H1 (cell line): Measurements from ENCODE around the gene LHFPL6. TPM values are rescaled to one million over a fixed set of nuclear protein-coding genes. Genes with fewer than 3 reads are reported as not detected.

Experiments
- ATF2 ChIP-seq: IDR thresholded peaks from 2 replicates; pipeline ENCODE4 v1.6.1; 2012; ENCODE audit warnings: low read length, inconsistent platforms
- CBX8 ChIP-seq: fragments of 300-800, 300-1000 bp; sonication (generic); IDR thresholded peaks from 2 replicates; pipeline ENCODE4 v1.7.1; 2016; ENCODE audit warnings: low read depth, low read length, borderline replicate concordance
- POLR2A ChIP-seq, 2 experiments: IDR thresholded peaks; 1 replicate in 1 of 2; 2 replicates in 1 of 2; pipeline ENCODE4 v1.6.1; 2011; ENCODE audit warnings: low read depth in 2 of 2, low read length in 2 of 2, mild to moderate bottlenecking in 2 of 2; ENCODE audit errors: control extremely low read depth in 1 of 2
- SIX5 ChIP-seq: IDR thresholded peaks from 2 replicates; pipeline ENCODE4 v1.6.1; 2011; ENCODE audit warnings: mild to moderate bottlenecking, low read depth, low read length
- SP1 ChIP-seq: IDR thresholded peaks from 2 replicates; pipeline ENCODE4 v1.6.1; 2011; ENCODE audit warnings: low read depth, low read length
- ZNF274 ChIP-seq: IDR thresholded peaks from 2 replicates; pipeline ENCODE4 v1.7.0; 2012; ENCODE audit warnings: low read length, borderline replicate concordance; ENCODE audit errors: extremely low read depth
- polyA plus RNA-seq, 7 experiments: library from polyadenylated mRNA; depleted of rRNA in 3 of 7; stranded (reverse) in 5 of 7; unstranded in 2 of 7; fragments of >200 nt in 5 of 7; fragments of 200-250 nt in 2 of 7; gene quantifications; 1 replicate in 5 of 7; 2 replicates in 1 of 7; 4 replicates in 1 of 7; pipeline versions ENCODE4 v1.2.1 to v1.2.3, GENCODE V29; 2011 to 2013; ENCODE audit warnings: missing spikeins in 2 of 7, mixed read lengths in 2 of 7
- total RNA-seq: library from RNA; stranded (reverse); fragmentation: NEBNext Ultra II Directional; extraction: Animal tissue kit (Norgen Biotek cat#: 25700); gene quantifications from 2 replicates; pipeline ENCODE4 v1.2.1, GENCODE V29; 2021
- TF ChIP-seq, protein P1 (sequence below): fragments of 300-600 bp; sonication (generic); IDR thresholded peaks from 2 replicates; pipeline ENCODE4 v1.7.1; 2012; ENCODE audit warnings: low read length, moderate library complexity, mild to moderate bottlenecking, inconsistent platforms; ENCODE audit not compliant: insufficient replicate concordance

LHFPL6 gene
- total and polyA plus RNA-seq, 2 of the 8 experiments (the other 6 are each of a cell fraction or from before 2014, with no cell fraction given) = 7.6 to 17.0 TPM

- TF ChIP-seq, protein P1, sequence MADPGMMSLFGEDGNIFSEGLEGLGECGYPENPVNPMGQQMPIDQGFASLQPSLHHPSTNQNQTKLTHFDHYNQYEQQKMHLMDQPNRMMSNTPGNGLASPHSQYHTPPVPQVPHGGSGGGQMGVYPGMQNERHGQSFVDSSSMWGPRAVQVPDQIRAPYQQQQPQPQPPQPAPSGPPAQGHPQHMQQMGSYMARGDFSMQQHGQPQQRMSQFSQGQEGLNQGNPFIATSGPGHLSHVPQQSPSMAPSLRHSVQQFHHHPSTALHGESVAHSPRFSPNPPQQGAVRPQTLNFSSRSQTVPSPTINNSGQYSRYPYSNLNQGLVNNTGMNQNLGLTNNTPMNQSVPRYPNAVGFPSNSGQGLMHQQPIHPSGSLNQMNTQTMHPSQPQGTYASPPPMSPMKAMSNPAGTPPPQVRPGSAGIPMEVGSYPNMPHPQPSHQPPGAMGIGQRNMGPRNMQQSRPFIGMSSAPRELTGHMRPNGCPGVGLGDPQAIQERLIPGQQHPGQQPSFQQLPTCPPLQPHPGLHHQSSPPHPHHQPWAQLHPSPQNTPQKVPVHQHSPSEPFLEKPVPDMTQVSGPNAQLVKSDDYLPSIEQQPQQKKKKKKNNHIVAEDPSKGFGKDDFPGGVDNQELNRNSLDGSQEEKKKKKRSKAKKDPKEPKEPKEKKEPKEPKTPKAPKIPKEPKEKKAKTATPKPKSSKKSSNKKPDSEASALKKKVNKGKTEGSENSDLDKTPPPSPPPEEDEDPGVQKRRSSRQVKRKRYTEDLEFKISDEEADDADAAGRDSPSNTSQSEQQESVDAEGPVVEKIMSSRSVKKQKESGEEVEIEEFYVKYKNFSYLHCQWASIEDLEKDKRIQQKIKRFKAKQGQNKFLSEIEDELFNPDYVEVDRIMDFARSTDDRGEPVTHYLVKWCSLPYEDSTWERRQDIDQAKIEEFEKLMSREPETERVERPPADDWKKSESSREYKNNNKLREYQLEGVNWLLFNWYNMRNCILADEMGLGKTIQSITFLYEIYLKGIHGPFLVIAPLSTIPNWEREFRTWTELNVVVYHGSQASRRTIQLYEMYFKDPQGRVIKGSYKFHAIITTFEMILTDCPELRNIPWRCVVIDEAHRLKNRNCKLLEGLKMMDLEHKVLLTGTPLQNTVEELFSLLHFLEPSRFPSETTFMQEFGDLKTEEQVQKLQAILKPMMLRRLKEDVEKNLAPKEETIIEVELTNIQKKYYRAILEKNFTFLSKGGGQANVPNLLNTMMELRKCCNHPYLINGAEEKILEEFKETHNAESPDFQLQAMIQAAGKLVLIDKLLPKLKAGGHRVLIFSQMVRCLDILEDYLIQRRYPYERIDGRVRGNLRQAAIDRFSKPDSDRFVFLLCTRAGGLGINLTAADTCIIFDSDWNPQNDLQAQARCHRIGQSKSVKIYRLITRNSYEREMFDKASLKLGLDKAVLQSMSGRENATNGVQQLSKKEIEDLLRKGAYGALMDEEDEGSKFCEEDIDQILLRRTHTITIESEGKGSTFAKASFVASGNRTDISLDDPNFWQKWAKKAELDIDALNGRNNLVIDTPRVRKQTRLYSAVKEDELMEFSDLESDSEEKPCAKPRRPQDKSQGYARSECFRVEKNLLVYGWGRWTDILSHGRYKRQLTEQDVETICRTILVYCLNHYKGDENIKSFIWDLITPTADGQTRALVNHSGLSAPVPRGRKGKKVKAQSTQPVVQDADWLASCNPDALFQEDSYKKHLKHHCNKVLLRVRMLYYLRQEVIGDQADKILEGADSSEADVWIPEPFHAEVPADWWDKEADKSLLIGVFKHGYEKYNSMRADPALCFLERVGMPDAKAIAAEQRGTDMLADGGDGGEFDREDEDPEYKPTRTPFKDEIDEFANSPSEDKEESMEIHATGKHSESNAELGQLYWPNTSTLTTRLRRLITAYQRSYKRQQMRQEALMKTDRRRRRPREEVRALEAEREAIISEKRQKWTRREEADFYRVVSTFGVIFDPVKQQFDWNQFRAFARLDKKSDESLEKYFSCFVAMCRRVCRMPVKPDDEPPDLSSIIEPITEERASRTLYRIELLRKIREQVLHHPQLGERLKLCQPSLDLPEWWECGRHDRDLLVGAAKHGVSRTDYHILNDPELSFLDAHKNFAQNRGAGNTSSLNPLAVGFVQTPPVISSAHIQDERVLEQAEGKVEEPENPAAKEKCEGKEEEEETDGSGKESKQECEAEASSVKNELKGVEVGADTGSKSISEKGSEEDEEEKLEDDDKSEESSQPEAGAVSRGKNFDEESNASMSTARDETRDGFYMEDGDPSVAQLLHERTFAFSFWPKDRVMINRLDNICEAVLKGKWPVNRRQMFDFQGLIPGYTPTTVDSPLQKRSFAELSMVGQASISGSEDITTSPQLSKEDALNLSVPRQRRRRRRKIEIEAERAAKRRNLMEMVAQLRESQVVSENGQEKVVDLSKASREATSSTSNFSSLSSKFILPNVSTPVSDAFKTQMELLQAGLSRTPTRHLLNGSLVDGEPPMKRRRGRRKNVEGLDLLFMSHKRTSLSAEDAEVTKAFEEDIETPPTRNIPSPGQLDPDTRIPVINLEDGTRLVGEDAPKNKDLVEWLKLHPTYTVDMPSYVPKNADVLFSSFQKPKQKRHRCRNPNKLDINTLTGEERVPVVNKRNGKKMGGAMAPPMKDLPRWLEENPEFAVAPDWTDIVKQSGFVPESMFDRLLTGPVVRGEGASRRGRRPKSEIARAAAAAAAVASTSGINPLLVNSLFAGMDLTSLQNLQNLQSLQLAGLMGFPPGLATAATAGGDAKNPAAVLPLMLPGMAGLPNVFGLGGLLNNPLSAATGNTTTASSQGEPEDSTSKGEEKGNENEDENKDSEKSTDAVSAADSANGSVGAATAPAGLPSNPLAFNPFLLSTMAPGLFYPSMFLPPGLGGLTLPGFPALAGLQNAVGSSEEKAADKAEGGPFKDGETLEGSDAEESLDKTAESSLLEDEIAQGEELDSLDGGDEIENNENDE = peak; percentile 40
- TF ChIP-seq SIX5 (no peak), POLR2A (IDR thresholded peaks at IDR 0.05; ENCODE audit: control extremely low read depth in 1 of 2, low read depth in 2 of 2, low read length in 2 of 2) (no peak), SP1 (0 out of 2 replicates have a peak, but pooled peaks have one; percentile 21), ZNF274 (no peak), ATF2 (no peak), CBX8 (no peak)
Measured at GRCh38 chr13:39347926-39348901, 254.8 kb downstream of the LHFPL6 start (continued).
